ENCODE data around the gene MSMB. TPM values are rescaled to one million over a fixed set of nuclear protein-coding genes. Genes with fewer than 3 reads are reported as not detected.
"Not testable (repeated sequence)": the region's sequence is repeated elsewhere in the genome, so short reads cannot be mapped to it uniquely, and the experiment has no call there.

Gene MSMB
- total RNA-seq, 2 donors from 2014 or later: not detected

DNA sequence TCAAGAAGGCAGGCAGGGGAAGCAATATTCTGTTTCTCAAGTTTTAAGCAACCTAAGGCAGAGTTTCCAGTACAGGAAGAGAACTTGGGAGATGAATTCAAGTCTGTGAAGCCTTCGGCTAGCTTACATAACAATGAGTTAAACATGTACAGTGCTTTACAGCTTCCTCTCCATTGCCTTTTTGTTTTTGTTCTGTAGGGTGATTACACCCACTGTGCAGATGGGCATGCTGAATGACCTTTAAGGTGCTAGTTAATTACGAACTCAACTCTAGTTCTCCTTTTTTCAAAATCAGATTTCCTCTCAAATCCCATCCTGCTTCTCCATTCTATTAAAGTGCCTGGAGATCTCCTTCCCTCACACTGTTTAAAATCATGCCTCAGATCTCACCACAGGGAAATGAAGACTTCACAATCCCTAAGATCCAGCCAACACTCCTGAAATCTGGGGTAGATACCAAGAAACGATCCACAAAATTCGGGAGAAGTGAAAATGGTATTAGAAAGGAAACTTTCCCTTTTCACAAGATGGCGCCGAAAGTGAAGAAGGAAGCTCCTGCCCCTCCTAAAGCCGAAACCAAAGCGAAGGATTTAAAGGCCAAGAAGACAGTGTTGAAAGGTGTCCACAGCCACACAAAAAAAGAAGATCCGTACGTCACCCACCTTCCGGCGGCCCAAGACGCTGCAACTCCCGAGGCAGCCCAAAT lies 16.8 kb upstream of the MSMB start:
- no peak for DNase-seq
- no peaks in the 10 kb centered on the region for H3K9me3 ChIP-seq
- ATAC-seq: no peak

DNA sequence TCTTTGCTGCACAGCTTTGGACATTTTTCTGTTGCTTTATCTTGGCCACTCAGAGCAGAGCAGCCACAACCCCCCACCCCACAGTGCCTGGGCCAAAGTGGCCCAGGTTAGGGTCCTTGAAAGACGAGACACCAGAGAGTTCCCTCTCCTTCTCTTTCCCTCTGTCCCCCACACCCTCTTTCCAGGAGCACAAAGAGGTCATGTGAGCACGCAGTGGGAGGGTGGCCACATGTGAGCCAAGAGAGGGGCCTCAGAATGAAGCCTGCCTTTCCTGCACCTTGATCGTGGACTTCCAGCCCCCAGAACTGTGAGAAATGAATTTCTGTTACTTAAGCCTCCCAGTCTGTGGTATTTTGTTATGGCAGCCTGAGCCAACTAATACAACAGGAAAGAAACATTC lies 14.6 kb upstream of the MSMB start:
- H3K4me3 ChIP-seq: no peak overlapping the region
- no peak overlapping the region for H3K27ac ChIP-seq
- no peaks in the 10 kb centered on the region for H3K27me3 ChIP-seq
- 72 to 82% methylated on average over 3 of the region's 3 CpGs for WGBS, 2 donors
- intact Hi-C loops (cut with DNase I): no loop called here
- no peak for TF ChIP-seq POLR2A (IDR thresholded peaks at IDR 0.05)
- TF ChIP-seq, protein P1, sequence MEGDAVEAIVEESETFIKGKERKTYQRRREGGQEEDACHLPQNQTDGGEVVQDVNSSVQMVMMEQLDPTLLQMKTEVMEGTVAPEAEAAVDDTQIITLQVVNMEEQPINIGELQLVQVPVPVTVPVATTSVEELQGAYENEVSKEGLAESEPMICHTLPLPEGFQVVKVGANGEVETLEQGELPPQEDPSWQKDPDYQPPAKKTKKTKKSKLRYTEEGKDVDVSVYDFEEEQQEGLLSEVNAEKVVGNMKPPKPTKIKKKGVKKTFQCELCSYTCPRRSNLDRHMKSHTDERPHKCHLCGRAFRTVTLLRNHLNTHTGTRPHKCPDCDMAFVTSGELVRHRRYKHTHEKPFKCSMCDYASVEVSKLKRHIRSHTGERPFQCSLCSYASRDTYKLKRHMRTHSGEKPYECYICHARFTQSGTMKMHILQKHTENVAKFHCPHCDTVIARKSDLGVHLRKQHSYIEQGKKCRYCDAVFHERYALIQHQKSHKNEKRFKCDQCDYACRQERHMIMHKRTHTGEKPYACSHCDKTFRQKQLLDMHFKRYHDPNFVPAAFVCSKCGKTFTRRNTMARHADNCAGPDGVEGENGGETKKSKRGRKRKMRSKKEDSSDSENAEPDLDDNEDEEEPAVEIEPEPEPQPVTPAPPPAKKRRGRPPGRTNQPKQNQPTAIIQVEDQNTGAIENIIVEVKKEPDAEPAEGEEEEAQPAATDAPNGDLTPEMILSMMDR (IDR thresholded peaks at IDR 0.05): no peak
- no peaks in the 10 kb centered on the region for H3K36me3 ChIP-seq (replicated peaks in 1 of 2; ENCODE audit: insufficient read depth in 1 of 2, low read depth in 2 of 2)
- no peaks in the 10 kb centered on the region for H3K4me1 ChIP-seq
- DNase-seq (no peak), ATAC-seq (no peak)
- H3K9me3 ChIP-seq: no peaks in the 10 kb centered on the region

More for the DNA sequence above, 16.8 kb upstream of the MSMB start:
- Histone ChIP-seq H3K4me3 (no peak overlapping the region), H3K4me1 (no peaks in the 10 kb centered on the region), H3K27me3 (no peaks in the 10 kb centered on the region), H3K36me3 (replicated peaks in 1 of 2; ENCODE audit: insufficient read depth in 1 of 2, low read depth in 2 of 2) (no peaks in the 10 kb centered on the region), H3K27ac (no peak overlapping the region)
- TF ChIP-seq, protein P1 (IDR thresholded peaks at IDR 0.05): no peak
- no peak for TF ChIP-seq POLR2A (IDR thresholded peaks at IDR 0.05)
- intact Hi-C loops (cut with DNase I): no loop called here
- WGBS, 2 donors: 75 to 89% methylated on average over 14 of the region's 14 CpGs

DNA sequence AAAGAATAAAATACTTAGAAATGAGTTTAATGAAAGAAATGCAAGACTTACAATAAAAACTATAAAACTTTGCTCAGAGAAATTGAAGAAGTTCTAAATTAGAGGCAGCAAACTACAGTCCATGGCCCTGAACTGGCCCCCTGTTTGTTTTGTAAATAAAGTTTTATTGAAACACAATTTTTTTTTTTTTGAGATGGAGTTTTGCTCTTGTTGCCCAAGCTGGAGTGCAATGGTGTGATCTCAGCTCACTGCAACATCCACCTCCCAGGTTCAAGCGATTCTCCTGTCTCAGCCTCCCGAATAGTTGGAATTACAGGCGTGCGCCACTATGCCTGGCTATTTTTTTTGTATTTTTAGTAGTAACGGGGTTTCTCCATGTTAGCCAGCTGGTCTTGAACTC lies 11.9 kb upstream of the MSMB start:
- H3K27ac ChIP-seq; intact Hi-C loops (cut with DNase I); DNase-seq; ATAC-seq; H3K4me3 ChIP-seq; H3K36me3 ChIP-seq (replicated peaks in 1 of 2; ENCODE audit: insufficient read depth in 1 of 2, low read depth in 2 of 2); H3K27me3 ChIP-seq; H3K4me1 ChIP-seq; H3K9me3 ChIP-seq: not testable (repeated sequence)
- 88 to 89% methylated on average over 5 of the region's 5 CpGs for WGBS, 2 donors

DNA sequence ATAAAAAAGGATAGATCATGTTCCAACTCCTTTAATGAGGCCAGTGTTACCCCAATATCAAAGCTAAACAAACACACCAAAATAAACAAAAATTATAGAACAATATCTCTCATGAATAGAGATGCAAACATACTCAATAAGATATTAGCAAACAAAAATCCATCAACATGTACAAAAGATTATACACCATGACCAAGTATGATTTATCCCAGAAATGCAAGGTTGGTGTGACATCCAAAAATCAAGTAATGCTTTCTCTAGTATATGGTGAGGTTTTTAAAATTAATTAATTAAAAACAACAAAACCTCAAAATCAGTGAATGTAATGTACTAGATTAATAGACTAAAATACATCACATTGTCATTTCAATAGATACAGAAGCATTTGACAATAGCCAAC lies 11.0 kb upstream of the MSMB start:
- H3K27me3 ChIP-seq: no peaks in the 10 kb centered on the region
- no peak for TF ChIP-seq POLR2A (IDR thresholded peaks at IDR 0.05)
- TF ChIP-seq, protein P1 (IDR thresholded peaks at IDR 0.05): no peak
- no peak overlapping the region for H3K4me3 ChIP-seq
- intact Hi-C loops (cut with DNase I): no loop called here
- DNase-seq: no peak
- no peaks in the 10 kb centered on the region for H3K4me1 ChIP-seq
- no peak for ATAC-seq
- no peaks in the 10 kb centered on the region for H3K9me3 ChIP-seq
- no peaks in the 10 kb centered on the region for H3K36me3 ChIP-seq (replicated peaks in 1 of 2; ENCODE audit: insufficient read depth in 1 of 2, low read depth in 2 of 2)
- H3K27ac ChIP-seq: no peak overlapping the region

DNA sequence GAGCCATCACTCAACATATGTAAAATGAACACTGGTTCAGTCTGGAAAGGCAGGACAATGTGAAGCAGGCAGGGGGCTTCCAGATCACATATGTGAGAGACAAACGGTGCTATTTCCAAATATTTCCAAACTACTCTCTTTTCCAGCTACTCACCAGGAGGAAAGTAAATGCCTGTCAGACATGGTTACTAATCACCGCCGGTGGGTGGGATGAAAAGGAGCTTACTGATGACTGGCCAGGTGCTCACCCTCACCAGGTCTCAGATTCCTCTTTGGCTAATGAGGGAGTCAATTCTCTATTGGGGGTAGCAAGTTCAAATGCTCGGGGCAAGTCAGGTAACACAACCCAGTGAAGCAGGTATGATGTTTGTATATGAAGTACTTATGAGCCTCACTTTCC lies 9.7 kb upstream of the MSMB start:
- no peak overlapping the region for H3K27ac ChIP-seq
- TF ChIP-seq, protein P1 (IDR thresholded peaks at IDR 0.05): no peak
- TF ChIP-seq POLR2A (IDR thresholded peaks at IDR 0.05): no peak

More for the DNA sequence above, 9.7 kb upstream of the MSMB start:
- no peak overlapping the region for H3K4me3 ChIP-seq
- H3K9me3 ChIP-seq: no peaks in the 10 kb centered on the region
- H3K27me3 ChIP-seq: no peaks in the 10 kb centered on the region
- no peaks in the 10 kb centered on the region for H3K36me3 ChIP-seq (replicated peaks in 1 of 2; ENCODE audit: insufficient read depth in 1 of 2, low read depth in 2 of 2)
- no peaks in the 10 kb centered on the region for H3K4me1 ChIP-seq
- no peak for ATAC-seq
- no peak for DNase-seq
- intact Hi-C loops (cut with DNase I): no loop called here
- WGBS, 2 donors: 52 to 76% methylated on average over 4 of the region's 4 CpGs

All from body of pancreas (tissue), 4 donors.